Dendritic cell treated with granulocyte-macrophage colony-stimulating factor and Interleukin-4, amounts not matched to agents 40 ng/mL and 50 ng/mL, for 4 days (primary cell): ENCODE measurements around the gene ALDOC.
"Not testable (repeated sequence)": the region's sequence is repeated elsewhere in the genome, so short reads cannot be mapped to it uniquely, and the experiment has no call there.

Experiments
- H3K27ac Mint-ChIP-seq: one replicate; pipeline ENCODE4 v1.8.0; 2022; ENCODE audit warnings: mild to moderate bottlenecking, mixed read lengths
- H3K27me3 Mint-ChIP-seq: one replicate; pipeline ENCODE4 v1.8.0; 2022; ENCODE audit warnings: mild to moderate bottlenecking, mixed read lengths
- H3K36me3 Mint-ChIP-seq: one replicate; pipeline ENCODE4 v1.8.0; 2022; ENCODE audit warnings: low read depth, mixed read lengths
- H3K4me1 Mint-ChIP-seq: one replicate; pipeline ENCODE4 v1.8.0; 2022; ENCODE audit warnings: low read depth, mixed read lengths
- H3K4me3 Mint-ChIP-seq: one replicate; pipeline ENCODE4 v1.8.0; 2022; ENCODE audit warnings: mild to moderate bottlenecking, moderate library complexity, mixed read lengths
- H3K9me3 Mint-ChIP-seq: one replicate; pipeline ENCODE4 v1.8.0; 2022; ENCODE audit warnings: mixed read lengths
- intact Hi-C: fragments of 100-400 bp; cut with micrococcal nuclease; formaldehyde crosslinking; loops from one replicate; pipeline ENCODE4 v1.15.0; 2022

ALDOC gene

GRCh38 chr17:28576758-28577465 lies at the start of gene ALDOC:
Gene ALDOC, minus strand, starts transcription at chr17:28576895. Its CDS starts 1,363 bp downstream, at chr17:28575532.
- Mint-ChIP-seq H3K27me3 (peaks cover 15% of the 10 kb centered on the region), H3K27ac (peak within 1 kb of the TSS; percentile 17), H3K4me1 (peaks cover 26% of the 10 kb centered on the region), H3K36me3 (peaks cover 72% of the 10 kb centered on the region), H3K9me3 (no peaks in the 10 kb centered on the region), H3K4me3 (peak within 1 kb of the TSS; percentile 74)
- intact Hi-C loops: no loop called here

GRCh38 chr17:28624148-28624547 lies 47.5 kb upstream of the ALDOC start:
- Mint-ChIP-seq H3K27ac (peak overlapping the region; percentile 17), H3K27me3 (no peaks in the 10 kb centered on the region), H3K4me3 (no peak overlapping the region), H3K4me1 (peaks cover 39% of the 10 kb centered on the region), H3K36me3 (peaks cover 98% of the 10 kb centered on the region), H3K9me3 (no peaks in the 10 kb centered on the region)
- intact Hi-C loops: no loop called here

- peaks cover 39% of the 10 kb centered on the region for H3K4me1 Mint-ChIP-seq
- H3K9me3 Mint-ChIP-seq: no peaks in the 10 kb centered on the region
- intact Hi-C loops: no loop called here
- no peak overlapping the region for H3K4me3 Mint-ChIP-seq
- H3K27me3 Mint-ChIP-seq: no peaks in the 10 kb centered on the region
- no peak overlapping the region for H3K27ac Mint-ChIP-seq
- peaks cover 100% of the 10 kb centered on the region for H3K36me3 Mint-ChIP-seq
These were observed 47.0 kb upstream of the ALDOC start for GRCh38 chr17:28623696-28624095.

DNA sequence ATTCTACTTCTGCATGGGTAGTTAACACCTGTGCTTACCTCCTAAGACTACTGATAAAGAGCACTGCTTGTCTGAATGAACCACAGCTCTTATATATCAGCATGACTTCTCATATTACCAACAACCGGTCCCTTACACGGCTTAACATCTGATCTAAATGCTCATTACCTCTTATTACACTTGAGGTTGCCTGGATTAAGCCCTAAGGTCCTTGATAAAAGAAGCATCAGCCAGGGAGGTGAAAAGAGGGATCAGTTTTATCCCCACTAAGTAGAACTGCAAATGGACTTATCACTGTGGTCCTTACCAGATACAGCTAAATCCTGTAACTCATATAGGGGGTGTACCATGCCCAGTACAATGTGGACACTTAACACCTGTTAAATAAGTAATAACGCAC lies 45.5 kb upstream of the ALDOC start:
- H3K27me3 Mint-ChIP-seq: no peaks in the 10 kb centered on the region
- H3K27ac Mint-ChIP-seq: no peak overlapping the region
- peaks cover 100% of the 10 kb centered on the region for H3K36me3 Mint-ChIP-seq
- no peak overlapping the region for H3K4me3 Mint-ChIP-seq
- intact Hi-C loops: no loop called here
- peaks cover 27% of the 10 kb centered on the region for H3K4me1 Mint-ChIP-seq
- H3K9me3 Mint-ChIP-seq: no peaks in the 10 kb centered on the region

- intact Hi-C loops: no loop called here
- Mint-ChIP-seq H3K4me3 (no peak overlapping the region), H3K36me3 (peaks cover 100% of the 10 kb centered on the region), H3K9me3 (no peaks in the 10 kb centered on the region), H3K27ac (no peak overlapping the region), H3K27me3 (no peaks in the 10 kb centered on the region), H3K4me1 (peaks cover 25% of the 10 kb centered on the region)
These were observed 43.3 kb upstream of the ALDOC start for GRCh38 chr17:28620010-28620409.

DNA sequence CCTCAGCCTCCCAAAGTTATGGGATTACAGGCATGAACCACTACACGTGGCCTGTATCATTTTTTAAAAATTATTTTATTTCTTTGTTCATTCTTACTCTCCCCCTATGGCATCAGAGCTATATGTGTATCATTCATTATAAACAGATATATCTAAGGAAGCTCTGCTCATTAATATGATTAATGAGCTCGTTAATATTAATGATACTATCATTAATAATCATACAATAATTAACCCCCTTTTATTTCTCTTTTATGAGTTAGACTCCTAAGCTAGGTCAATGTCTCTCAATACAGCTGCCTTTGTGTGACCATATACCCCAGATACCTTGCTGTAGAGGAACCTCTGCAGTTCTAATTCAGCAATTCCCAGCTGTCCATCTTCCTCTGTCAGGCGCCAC lies 41.8 kb upstream of the ALDOC start:
- H3K4me3 Mint-ChIP-seq: no peak overlapping the region

GRCh38 chr17:28616281-28616680 lies 39.6 kb upstream of the ALDOC start:
- H3K9me3 Mint-ChIP-seq: no peaks in the 10 kb centered on the region
- no peak overlapping the region for H3K4me3 Mint-ChIP-seq
- no peak overlapping the region for H3K27ac Mint-ChIP-seq
- intact Hi-C loops: no loop called here
- no peaks in the 10 kb centered on the region for H3K27me3 Mint-ChIP-seq
- H3K36me3 Mint-ChIP-seq: peaks cover 100% of the 10 kb centered on the region
- H3K4me1 Mint-ChIP-seq: peaks cover 46% of the 10 kb centered on the region

More for the DNA sequence above, 41.8 kb upstream of the ALDOC start:
- H3K27me3 Mint-ChIP-seq: no peaks in the 10 kb centered on the region
- intact Hi-C loops: no loop called here
- no peaks in the 10 kb centered on the region for H3K9me3 Mint-ChIP-seq
- H3K27ac Mint-ChIP-seq: no peak overlapping the region
- peaks cover 100% of the 10 kb centered on the region for H3K36me3 Mint-ChIP-seq
- H3K4me1 Mint-ChIP-seq: peaks cover 33% of the 10 kb centered on the region

GRCh38 chr17:28615260-28615940 lies 38.7 kb upstream of the ALDOC start:
- no peaks in the 10 kb centered on the region for H3K9me3 Mint-ChIP-seq
- peaks cover 46% of the 10 kb centered on the region for H3K4me1 Mint-ChIP-seq
- H3K27ac Mint-ChIP-seq: no peak overlapping the region
- peaks cover 100% of the 10 kb centered on the region for H3K36me3 Mint-ChIP-seq
- no peak overlapping the region for H3K4me3 Mint-ChIP-seq
- intact Hi-C loops: no loop called here
- no peaks in the 10 kb centered on the region for H3K27me3 Mint-ChIP-seq

GRCh38 chr17:28613931-28614381 lies 37.3 kb upstream of the ALDOC start, which contains the start of gene RSKR:
Gene RSKR, minus strand, starts transcription at chr17:28614185. Its CDS starts 24 bp downstream, at chr17:28614161.
- intact Hi-C loops: loop anchor here (5.0 kb wide), 1 partner anchor 62 kb away; the partner anchor contains the start of gene UNC119
- no peaks in the 10 kb centered on the region for H3K9me3 Mint-ChIP-seq
- no peaks in the 10 kb centered on the region for H3K27me3 Mint-ChIP-seq
- peak within 1 kb of the TSS; percentile 53 for H3K27ac Mint-ChIP-seq
- no peak within 1 kb of the TSS for H3K4me3 Mint-ChIP-seq
- peaks cover 100% of the 10 kb centered on the region for H3K36me3 Mint-ChIP-seq
- H3K4me1 Mint-ChIP-seq: peaks cover 46% of the 10 kb centered on the region

- Mint-ChIP-seq H3K36me3 (peaks cover 98% of the 10 kb centered on the region), H3K4me3 (no peak overlapping the region), H3K9me3 (no peaks in the 10 kb centered on the region), H3K27me3 (no peaks in the 10 kb centered on the region), H3K27ac (peak overlapping the region; percentile 53), H3K4me1 (peaks cover 46% of the 10 kb centered on the region)
- intact Hi-C loops: loop anchor here (5.0 kb wide), 1 partner anchor 61 kb away; the partner anchor contains the start of gene UNC119
These were observed 36.5 kb upstream of the ALDOC start for GRCh38 chr17:28612936-28613872.

DNA sequence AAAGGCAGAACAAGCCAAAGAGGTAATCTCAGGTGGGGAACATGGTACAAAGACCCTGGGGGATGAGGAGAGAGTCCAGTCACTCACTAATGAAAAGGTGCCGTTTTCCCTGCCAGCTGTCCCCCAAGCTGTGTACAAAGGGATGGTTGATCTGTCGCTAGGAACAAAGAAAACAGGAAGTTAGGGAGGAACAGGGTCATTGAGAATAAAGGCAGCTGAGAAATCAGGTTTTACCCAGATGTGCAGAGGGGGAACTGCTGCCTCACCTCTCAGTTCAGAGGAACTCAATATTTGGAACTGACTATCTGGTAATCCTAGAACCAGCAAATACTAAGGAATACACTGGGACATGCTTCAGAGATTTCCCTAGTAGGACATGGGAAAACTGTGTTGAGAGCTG lies 35.8 kb upstream of the ALDOC start:
- H3K4me3 Mint-ChIP-seq: no peak overlapping the region
- H3K27ac Mint-ChIP-seq: peak overlapping the region; percentile 63
- H3K36me3 Mint-ChIP-seq: peaks cover 98% of the 10 kb centered on the region
- H3K4me1 Mint-ChIP-seq: peaks cover 46% of the 10 kb centered on the region
- H3K27me3 Mint-ChIP-seq: no peaks in the 10 kb centered on the region
- intact Hi-C loops: loop anchor here (5.0 kb wide), 1 partner anchor 60 kb away; the partner anchor contains the start of gene UNC119
- H3K9me3 Mint-ChIP-seq: no peaks in the 10 kb centered on the region

- peaks cover 95% of the 10 kb centered on the region for H3K36me3 Mint-ChIP-seq
- no peak overlapping the region for H3K4me3 Mint-ChIP-seq
These were observed 33.7 kb upstream of the ALDOC start for GRCh38 chr17:28610376-28610775.

DNA sequence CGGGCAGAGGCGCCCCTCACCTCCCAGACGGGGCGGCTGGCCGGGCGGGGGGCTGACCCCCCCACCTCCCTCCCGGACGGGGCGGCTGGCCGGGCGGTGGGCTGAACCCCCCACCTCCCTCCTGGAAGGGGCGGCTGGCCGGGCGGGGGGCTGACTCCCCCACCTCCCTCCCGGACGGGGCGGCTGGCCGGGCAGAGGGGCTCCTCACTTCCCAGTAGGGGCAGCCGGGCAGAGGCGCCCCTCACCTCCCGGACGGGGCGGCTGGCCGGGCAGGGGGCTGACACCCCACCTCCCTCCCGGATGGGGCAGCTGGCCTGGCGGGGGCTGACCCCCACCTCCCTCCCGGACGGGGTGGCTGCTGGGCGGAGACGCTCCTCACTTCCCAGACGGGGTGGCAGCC lies 27.3 kb upstream of the ALDOC start:
- intact Hi-C loops, H3K27ac Mint-ChIP-seq, H3K4me3 Mint-ChIP-seq, H3K9me3 Mint-ChIP-seq, H3K27me3 Mint-ChIP-seq: not testable (repeated sequence)
- peaks cover 16% of the 10 kb centered on the region for H3K4me1 Mint-ChIP-seq
- peaks cover 62% of the 10 kb centered on the region for H3K36me3 Mint-ChIP-seq

More at GRCh38 chr17:28610376-28610775, 33.7 kb upstream of the ALDOC start:
- Mint-ChIP-seq H3K27ac (no peak overlapping the region), H3K27me3 (no peaks in the 10 kb centered on the region), H3K9me3 (no peaks in the 10 kb centered on the region), H3K4me1 (peaks cover 31% of the 10 kb centered on the region)
- intact Hi-C loops: loop anchor here (5.0 kb wide), 1 partner anchor 58 kb away; the partner anchor contains the start of gene UNC119
